CD4-positive, alpha-beta T cell treated with Interleukin-17A for 4 hours (primary cell): Measurements from ENCODE around the gene NT5C.

Experiments used
- DNase-seq: peaks from one replicate; pipeline ENCODE4 v3.0.0-alpha.2; 2020; ENCODE audit warnings: mixed read lengths

Gene NT5C

DNA sequence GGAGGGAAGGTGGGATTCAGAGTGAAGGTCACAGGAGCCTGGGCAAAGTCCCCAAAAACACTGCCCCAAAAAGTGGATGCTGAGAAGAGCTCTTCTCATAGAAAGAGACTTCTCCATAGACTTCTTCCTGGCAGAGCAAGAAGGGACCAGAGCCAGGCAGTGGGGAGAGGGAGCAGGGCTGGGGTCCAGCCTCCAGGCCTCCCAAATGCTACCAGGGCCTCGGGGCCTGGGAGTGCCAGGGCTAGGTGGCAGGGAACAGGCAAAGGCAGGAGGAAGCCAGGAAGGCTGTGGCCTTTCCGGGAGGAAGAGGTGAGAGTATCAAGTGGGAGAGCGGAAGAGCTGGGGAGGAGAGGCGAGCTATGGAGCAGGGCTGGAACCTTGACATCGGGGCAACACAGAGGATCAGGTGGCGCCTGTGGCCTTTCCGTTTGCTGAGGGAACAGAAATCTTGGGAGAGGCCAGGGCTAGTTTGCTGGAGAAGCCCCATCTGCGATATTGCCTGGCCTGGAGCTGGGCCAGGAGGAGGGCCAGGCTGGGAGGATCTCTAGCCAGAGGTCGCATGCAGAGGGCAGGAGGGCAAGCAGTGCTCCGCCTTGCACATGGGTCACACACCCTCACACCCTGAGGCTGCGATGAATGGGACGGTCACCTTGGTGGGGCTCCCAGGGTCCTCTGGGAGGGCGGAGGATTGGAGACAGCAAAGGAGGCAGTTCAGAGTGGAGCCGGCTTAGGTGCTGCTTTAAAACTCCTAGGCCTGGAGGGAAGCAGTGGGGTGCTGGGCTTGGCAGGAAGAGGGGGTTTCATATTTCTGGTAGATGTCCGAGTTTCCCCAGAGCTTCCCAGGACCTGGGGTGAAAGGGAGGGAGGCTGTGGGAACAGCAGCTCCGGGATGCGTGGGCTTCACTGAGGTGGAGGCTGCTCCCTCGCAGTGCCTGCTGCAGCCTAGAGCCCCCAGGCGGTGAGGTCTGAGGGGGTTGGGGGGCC lies 40.4 kb downstream of the NT5C start:
- no peak for DNase-seq

DNA sequence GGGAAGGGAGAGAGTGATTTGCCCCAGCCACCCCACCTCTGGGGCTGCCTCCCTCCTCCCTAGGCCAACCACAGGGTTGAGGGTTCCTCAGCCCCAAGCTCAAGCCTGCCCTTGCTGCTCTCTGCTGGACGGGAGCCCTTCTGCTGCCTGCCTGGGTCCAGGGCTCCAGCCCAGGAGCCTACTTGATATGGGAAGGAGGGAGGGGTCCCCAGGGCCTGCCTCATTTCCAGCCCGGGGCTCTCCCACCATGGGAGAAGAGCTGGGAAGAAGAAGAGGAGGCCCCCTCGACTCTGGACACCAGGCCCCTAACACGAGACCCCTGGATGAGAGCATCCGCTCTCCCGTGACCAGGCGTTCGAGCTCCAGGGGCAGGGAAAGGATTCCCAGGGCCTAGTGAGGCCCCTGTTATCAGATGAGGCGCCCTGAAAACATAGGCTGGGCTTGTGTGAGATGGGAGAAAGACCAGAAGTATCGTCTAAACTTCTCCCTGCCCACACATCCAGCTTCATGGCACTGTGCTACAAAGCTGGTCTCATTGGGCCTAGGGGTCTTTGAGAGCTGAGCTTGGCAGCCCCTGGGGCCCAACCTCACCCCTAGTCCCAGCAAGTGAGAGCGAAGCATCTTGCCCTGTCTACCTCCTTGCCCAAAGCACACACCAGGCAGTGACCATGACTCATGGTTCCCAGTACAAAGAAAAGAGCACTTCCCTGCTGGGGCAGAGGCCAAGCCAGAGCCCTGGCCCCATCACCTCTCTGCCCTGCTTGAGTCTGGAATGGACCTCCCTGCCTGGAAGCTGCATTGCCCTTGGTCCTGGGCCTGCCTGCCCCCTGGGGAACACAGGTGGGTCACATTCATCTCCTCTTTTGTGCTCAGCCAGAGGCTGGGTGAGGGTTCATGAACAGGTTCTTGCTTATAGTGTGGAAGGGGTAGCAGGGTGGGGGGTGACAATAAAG lies 42.8 kb downstream of the NT5C start:
- peak; percentile 28 for DNase-seq

DNA sequence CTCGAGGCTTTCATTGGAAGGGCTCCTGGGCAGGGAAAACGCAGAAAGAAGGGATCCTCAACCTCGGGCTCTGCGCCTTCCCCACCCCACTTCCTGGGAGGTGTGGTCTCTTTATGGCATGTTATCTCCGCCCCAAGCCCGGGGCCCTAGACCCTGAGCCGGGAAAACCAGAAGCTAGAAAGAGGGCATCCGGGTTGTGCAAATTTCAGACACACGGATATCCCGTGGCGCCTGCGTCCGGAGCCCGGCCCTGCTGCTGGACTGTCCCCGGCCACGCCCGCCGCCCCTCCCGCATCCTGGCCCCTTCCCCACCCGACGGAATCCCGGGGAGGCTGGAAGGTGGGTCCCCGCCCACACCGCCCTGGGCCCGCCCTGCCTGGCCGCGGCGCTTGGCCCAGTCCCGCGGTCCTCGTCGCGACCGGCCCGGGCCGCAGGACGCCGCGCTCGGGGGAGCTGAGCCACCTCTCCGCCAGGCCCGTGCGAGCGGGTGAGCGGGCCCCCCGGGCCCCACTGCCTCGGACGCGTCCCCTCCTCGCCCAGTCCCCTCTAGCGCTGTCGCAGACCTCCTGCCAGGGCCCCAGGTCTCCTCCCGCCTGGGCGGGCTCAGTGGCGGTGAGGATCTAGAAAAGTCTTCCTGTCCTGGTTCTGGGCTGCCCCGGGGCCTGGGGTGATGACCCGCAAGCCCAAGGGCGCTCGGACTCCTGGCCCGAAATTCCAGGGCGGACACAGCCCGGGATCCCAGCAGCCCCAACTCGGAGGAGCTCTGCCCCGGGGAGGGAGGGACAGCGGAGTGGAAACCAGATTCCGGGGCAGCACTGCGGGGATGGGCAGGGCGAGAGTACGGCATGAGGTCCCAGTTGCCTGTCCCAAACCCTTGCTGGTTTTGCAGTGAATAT lies 43.7 kb downstream of the NT5C start, which contains the start of gene SLC16A5:
Gene SLC16A5 (plus strand): TSS at position 397 of the 896 bp plus-strand sequence. CDS start 5,683 bp downstream, outside the sequence.
- DNase-seq: peak; percentile 75

DNA sequence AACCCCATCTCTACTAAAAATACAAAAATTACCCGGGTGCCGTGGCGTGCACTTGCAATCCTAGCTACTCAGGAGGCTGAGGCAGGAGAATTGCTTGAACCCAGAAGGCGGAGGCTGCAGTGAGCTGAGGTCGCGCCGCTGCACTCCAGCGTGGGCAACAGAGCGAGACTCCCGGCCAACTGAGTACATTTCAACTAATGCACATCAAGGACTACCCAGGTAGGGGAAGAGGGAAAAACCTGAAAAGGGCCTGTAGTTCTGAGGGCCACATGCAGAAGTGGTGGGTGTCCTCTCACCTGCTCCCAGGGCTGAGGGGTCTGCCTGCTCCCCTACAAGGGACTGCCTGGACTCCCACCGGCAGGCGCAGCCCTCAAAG lies 44.4 kb downstream of the NT5C start:
- no peak for DNase-seq

DNA sequence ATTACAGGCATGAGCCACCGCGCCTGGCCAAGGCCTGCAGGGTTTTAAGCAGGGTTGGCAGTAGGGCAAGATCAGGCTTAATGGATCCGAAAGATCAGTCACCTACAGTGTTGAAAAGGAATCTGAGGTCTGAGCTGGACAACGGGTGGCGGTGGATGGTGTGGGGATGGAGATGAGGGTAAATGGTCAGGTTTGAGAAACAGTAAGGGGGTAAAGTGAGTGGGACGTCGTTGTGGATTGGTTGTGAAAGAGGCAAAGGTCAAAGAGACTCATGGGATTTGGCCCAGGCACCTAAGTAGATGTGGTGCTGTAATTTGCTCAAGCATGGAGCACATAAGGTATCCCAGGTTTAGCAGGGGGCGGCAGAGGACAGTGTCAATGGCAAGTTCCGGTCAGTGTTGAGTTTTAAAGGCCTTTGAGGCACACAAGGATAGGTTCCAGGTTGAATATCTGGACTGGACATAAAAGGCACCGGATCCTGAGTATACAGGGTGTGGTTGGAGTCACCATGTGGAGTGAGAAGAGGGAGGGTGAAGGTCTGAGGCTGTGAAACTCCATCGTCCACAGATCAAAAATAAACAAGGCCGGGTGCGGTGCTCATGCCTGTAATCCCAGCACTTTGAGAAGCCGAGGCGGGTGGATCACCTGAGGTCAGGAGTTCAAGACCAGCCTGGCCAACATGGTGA lies 44.9 kb downstream of the NT5C start:
- DNase-seq: no peak

DNA sequence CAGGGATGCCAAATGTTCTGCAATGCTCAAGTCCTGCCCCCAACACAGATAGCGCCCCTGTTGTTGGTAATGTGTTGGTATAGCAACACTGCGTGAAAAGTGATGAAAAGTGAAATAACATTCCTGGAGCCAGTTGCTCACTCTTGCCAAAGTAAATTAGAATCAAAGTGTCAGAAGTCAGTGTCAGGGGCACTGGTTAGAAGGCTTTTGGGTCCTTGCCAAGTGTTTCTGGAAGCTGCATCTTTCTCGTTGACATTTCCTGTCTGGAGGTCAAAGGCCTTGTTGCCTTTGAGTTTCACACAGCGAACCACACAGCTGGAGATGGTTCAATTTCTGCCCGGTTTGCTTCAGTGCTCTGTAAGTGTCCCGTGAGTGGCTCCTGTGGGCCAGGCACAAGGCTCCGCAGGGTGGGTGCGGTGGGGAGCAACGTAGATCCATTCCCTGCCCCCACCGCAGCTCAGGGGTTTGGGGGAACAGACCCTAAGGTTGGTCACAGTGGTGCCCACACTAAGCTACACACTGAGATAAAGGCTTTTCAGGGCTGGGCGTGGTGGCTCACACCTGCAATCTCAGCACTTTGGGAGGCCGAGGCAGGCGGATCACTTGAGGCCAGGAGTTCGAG lies 47.4 kb downstream of the NT5C start:
- DNase-seq: peak; percentile 57

DNA sequence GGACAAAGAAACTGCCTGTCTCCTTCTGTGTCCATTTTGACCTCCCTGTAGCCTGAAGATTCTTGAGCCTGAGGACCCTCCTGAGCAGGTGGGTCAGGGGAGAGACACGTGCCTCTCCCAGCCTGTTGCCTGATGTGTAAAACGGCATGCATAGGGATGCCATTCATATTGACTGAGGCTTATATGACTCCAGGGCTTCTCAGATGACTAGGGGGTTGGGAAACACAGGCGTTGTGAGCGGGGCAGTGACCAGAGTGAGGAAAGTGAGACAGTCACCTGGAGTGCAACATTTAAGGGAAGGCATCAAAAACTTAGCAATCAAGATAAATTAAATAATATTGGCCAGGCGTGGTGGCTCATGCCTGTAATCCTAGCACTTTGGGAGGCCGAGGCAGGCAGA lies 48.9 kb downstream of the NT5C start:
- no peak for DNase-seq

DNA sequence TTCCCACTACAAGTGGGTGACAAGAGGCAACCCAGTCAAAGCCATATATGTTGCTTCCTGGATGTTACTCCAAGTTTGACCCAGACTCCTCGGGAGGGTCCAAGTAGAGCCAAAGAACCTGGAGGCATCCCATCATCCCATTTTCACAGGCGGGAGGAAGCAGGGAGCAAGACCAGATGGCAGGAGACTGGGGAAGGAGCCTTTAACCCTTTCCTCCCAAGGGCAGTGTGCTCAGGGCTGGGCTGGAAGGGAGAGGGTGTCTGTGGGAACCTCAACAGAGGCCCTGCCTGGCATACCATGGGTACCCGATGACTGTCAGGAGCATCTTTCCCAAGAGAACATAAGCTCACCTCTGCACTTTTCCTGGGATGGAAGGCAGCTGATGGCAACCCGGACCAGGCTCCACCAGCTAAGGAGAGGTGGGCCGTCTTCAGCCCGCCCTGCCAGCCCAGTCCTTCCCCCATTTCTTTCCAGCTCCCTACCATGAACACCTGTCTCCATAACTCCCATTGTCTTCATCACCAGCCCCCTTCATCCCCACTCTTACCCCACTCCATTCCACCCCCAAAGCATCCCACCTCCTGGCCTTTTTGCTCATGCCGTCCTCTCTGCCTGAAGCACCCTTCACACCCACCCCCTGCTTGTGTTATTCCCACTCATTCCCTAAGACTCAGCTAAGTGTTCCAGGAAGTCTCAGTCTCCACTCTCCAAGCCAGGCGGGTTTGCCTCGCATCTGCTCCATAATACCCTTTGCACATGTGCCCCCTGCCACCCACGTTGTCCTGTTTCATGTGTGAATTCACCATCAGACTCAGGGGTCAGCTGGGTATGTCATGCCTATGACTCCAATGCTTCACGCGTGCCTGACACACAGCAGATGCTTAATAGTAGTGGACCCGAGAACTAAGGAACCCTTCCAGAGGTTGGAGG lies 49.7 kb downstream of the NT5C start:
- no peak for DNase-seq
